ENCODE data around the gene COPG1. TPM values are rescaled to one million over a fixed set of nuclear protein-coding genes. Genes with fewer than 3 reads are reported as not detected.
A peak's percentile ranks its signal among the peaks of the same experiment; 100 is the strongest.

COPG1 gene
- total and polyA plus RNA-seq, 2 of the 13 experiments (the other 11 are each of a cell fraction or from before 2014, with no cell fraction given): 98.6 to 166 TPM

DNA sequence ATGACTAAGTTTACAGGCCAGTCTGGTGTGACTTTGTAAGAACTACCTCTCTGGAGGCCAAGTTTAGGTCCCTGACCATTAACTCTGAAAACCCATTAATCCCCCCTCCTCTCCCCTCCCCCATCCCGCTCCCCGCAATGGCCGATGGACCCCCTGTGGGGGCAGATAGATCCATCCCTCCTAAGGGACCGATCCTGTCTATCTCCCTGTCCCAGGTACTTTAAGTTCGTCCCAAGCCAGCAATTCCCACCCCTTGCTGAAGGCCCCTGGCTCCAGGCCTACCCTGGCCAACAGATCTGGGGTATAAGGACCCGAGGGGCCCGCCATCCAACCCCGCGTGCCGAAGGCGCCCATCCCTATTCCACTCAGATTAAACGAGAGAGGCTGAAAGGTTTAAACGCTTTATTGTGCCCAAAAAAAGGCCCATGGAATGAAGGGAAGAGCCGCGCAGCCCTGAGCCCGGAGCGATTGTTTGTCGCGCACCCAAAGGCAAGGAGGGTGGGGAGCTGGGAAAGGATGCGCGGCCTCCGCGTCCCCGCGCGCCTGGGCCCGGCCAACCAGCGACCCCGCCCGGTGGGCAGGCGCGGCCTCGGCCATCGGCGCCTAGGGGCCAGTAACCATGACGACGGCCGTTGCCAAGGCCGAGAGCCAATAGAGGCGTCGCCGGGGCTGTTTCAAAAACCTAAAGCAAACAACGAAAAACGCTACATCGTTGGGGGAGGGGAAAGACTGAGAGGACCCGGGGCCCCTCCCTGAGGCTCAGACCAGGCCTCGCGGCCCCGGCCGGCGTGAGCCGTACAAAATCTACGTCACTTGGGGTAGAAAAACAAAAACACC, 65.2 kb downstream of the COPG1 start:
- ChIA-PET POLR2A (interaction anchor here (0.9 to 2.6 kb wide), 7 partner anchors 10 to 126 kb away, joined by 3 to 29 read pairs (median 6); partner anchors contain the start of genes COPG1, HMCES, IFT122 and MBD4), CTCF (ENCODE audit: low intra/inter-chr PET ratio, low total read pairs) (no interaction called here)
- Histone ChIP-seq H3K4me3 (replicated peaks in 1 of 3; ENCODE audit: insufficient read depth in 1 of 3, low read depth in 2 of 3, low read length in 3 of 3) (peak overlapping the region; percentile 92 to 98 (median 95)), H3K9ac (ENCODE audit: insufficient read depth, low read depth, low read length) (peak overlapping the region; percentile 88), H3K27ac (ENCODE audit: extremely low read length, insufficient read depth, low read length) (peak overlapping the region; percentile 75), H3K36me3 (replicated peaks in 1 of 2; ENCODE audit: control insufficient read depth in 1 of 2, insufficient read depth in 2 of 2, low read length in 2 of 2) (no peaks in the 10 kb centered on the region), H2AFZ (ENCODE audit: low read length) (no peak overlapping the region), H3K4me2 (ENCODE audit: low read depth, low read length) (peak overlapping the region; percentile 93), H3K4me1 (ENCODE audit: insufficient read depth, low read length) (peaks cover 38% of the 10 kb centered on the region), H3K27me3 (ENCODE audit: control insufficient read depth in 1 of 2, insufficient read depth in 2 of 2, low read length in 2 of 2) (no peaks in the 10 kb centered on the region; a peak in 1 of 5 replicates), H4K20me1 (ENCODE audit: insufficient read depth, low read length) (peaks cover 8% of the 10 kb centered on the region; the same call in 1 of the 2 replicates), H3K9me3 (ENCODE audit: low read length) (no peaks in the 10 kb centered on the region), H3K79me2 (ENCODE audit: insufficient read depth, low read length) (peaks cover 5% of the 10 kb centered on the region)
- no TSS peak for BruUV-seq (replicated peaks)
- FAIRE-seq (peak; percentile 67), ATAC-seq (peak; percentile 60), DNase-seq (ENCODE audit: low spot score) (peak; percentile 92)
- intact Hi-C loops (cut with micrococcal nuclease; ENCODE audit: unreplicated experiment): no loop called here
- 3% methylated on average over 33 of the region's 53 CpGs for WGBS (ENCODE audit: low lambda C conversion rate)
- in situ Hi-C loops (cut with HindIII; ENCODE audit: extremely low pct_ligation_motif_present, low pct_unique_long_range_greater_than_20kb): no loop called here
- TF ChIP-seq ZNF138 (CRISPR knock-in tag; IDR thresholded peaks at IDR 0.05; ENCODE audit: low read depth): no peak; the same call in 1 of the 2 replicates
- TF ChIP-seq ZNF766 (CRISPR knock-in tag; IDR thresholded peaks at IDR 0.05; ENCODE audit: borderline replicate concordance): 0 out of 2 replicates have a peak, but pooled peaks have one; percentile 35
- 0 out of 2 replicates have a peak, but pooled peaks have one; percentile 31 for TF ChIP-seq AHR (CRISPR knock-in tag; IDR thresholded peaks at IDR 0.05)
- TF ChIP-seq SUZ12 (IDR thresholded peaks at IDR 0.05; ENCODE audit: low read depth, low read length): no peak
- no peak for TF ChIP-seq NONO (IDR thresholded peaks at IDR 0.05)
- TF ChIP-seq NONO (CRISPR knock-in tag; conservative IDR thresholded peaks at IDR 0.05): peak; percentile 64; the same call in 1 of the 2 replicates
- no peak for TF ChIP-seq ZNF841 (CRISPR knock-in tag; IDR thresholded peaks at IDR 0.05; ENCODE audit: borderline replicate concordance)
- no peak for TF ChIP-seq ZNF260 (CRISPR knock-in tag; IDR thresholded peaks at IDR 0.05; ENCODE audit: borderline replicate concordance, low read depth)
- TF ChIP-seq ZNF709 (CRISPR knock-in tag; IDR thresholded peaks at IDR 0.05): peak; percentile 38; the same call in 1 of the 2 replicates
- TF ChIP-seq HOXA5 (CRISPR knock-in tag; IDR thresholded peaks at IDR 0.05): no peak
- 0 out of 2 replicates have a peak, but pooled peaks have one; percentile 18 for TF ChIP-seq ZNF143 (CRISPR knock-in tag; IDR thresholded peaks at IDR 0.05)
- TF ChIP-seq, protein P1, sequence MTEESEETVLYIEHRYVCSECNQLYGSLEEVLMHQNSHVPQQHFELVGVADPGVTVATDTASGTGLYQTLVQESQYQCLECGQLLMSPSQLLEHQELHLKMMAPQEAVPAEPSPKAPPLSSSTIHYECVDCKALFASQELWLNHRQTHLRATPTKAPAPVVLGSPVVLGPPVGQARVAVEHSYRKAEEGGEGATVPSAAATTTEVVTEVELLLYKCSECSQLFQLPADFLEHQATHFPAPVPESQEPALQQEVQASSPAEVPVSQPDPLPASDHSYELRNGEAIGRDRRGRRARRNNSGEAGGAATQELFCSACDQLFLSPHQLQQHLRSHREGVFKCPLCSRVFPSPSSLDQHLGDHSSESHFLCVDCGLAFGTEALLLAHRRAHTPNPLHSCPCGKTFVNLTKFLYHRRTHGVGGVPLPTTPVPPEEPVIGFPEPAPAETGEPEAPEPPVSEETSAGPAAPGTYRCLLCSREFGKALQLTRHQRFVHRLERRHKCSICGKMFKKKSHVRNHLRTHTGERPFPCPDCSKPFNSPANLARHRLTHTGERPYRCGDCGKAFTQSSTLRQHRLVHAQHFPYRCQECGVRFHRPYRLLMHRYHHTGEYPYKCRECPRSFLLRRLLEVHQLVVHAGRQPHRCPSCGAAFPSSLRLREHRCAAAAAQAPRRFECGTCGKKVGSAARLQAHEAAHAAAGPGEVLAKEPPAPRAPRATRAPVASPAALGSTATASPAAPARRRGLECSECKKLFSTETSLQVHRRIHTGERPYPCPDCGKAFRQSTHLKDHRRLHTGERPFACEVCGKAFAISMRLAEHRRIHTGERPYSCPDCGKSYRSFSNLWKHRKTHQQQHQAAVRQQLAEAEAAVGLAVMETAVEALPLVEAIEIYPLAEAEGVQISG (CRISPR knock-in tag; IDR thresholded peaks at IDR 0.05): peak; percentile 52
- TF ChIP-seq, protein P2, sequence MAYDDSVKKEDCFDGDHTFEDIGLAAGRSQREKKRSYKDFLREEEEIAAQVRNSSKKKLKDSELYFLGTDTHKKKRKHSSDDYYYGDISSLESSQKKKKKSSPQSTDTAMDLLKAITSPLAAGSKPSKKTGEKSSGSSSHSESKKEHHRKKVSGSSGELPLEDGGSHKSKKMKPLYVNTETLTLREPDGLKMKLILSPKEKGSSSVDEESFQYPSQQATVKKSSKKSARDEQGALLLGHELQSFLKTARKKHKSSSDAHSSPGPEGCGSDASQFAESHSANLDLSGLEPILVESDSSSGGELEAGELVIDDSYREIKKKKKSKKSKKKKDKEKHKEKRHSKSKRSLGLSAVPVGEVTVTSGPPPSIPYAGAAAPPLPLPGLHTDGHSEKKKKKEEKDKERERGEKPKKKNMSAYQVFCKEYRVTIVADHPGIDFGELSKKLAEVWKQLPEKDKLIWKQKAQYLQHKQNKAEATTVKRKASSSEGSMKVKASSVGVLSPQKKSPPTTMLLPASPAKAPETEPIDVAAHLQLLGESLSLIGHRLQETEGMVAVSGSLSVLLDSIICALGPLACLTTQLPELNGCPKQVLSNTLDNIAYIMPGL (CRISPR knock-in tag; IDR thresholded peaks at IDR 0.05; ENCODE audit: borderline replicate concordance in 1 of 2, low read depth in 1 of 2): peak; percentile 28 to 51; a peak in 2 of 4 replicates
- TF ChIP-seq BCL6 (CRISPR knock-in tag; IDR thresholded peaks at IDR 0.05): no peak
- no peak for TF ChIP-seq KMT2A (CRISPR knock-in tag; IDR thresholded peaks at IDR 0.05)
- TF ChIP-seq EHMT2 (IDR thresholded peaks at IDR 0.05; ENCODE audit: borderline replicate concordance, low read depth, low read length): no peak
